ENCODE measurements around the gene ENOX1.

- TF ChIP-seq TAF1 (IDR thresholded peaks at IDR 0.05; ENCODE audit: borderline replicate concordance, insufficient read depth, low read length): no peak
- TF ChIP-seq REST (IDR thresholded peaks at IDR 0.05; ENCODE audit: insufficient read depth in 1 of 2, low read depth in 2 of 2, low read length in 2 of 2): no peak
- no peak for TF ChIP-seq POLR2AphosphoS5 (IDR thresholded peaks at IDR 0.05; ENCODE audit: low read depth, low read length)
Observed at GRCh38 chr13:43260999-43261398, 525.8 kb downstream of the ENOX1 start.

Data from PFSK-1 (cell line).